GM19239 (cell line): ENCODE data around the gene DLG3.
"Not testable (repeated sequence)": the region's sequence is repeated elsewhere in the genome, so short reads cannot be mapped to it uniquely, and the experiment has no call there.

ENCODE experiments used
- DNase-seq: peaks from one replicate; pipeline ENCODE4 v3.0.0; 2011; ENCODE audit warnings: low spot score; ENCODE audit not compliant: insufficient read length
- FAIRE-seq: peaks from 2 replicates; lab custom pipeline; 2011; peaks lifted over from hg19 to GRCh38; lab: Jason Lieb, UNC

DLG3 gene

GRCh38 chrX:70444326-70444945, at the start of gene DLG3:
TSS of gene DLG3 (plus strand) at chrX:70444835. CDS start at chrX:70445202, 367 bp downstream.
- no peak for DNase-seq
- no peak for FAIRE-seq

GRCh38 chrX:70398899-70399298, 45.7 kb upstream of the DLG3 start:
- DNase-seq (no peak), FAIRE-seq (no peak)

- not testable (repeated sequence) for FAIRE-seq, DNase-seq
Measured at GRCh38 chrX:70400181-70400580, 44.5 kb upstream of the DLG3 start.

DNA sequence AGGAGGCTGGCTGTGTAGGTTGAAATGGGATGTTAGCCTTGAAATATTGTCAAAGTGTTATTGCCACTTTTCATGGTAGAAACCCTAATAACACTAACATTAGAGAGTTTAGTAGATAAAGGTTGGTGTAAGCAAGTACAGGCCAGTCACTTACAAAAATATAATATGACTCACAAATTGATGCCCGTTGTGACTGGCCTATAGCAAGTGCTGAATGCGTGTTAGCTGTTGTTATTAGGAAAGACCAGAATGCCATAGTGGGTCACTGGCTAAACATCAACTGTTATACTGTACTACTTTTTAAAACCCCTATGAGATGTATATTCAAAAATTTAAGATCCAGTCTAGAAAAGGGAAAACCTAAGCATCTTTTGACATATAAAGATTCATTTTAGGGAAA, 41.9 kb upstream of the DLG3 start:
- DNase-seq (no peak), FAIRE-seq (no peak)

DNA sequence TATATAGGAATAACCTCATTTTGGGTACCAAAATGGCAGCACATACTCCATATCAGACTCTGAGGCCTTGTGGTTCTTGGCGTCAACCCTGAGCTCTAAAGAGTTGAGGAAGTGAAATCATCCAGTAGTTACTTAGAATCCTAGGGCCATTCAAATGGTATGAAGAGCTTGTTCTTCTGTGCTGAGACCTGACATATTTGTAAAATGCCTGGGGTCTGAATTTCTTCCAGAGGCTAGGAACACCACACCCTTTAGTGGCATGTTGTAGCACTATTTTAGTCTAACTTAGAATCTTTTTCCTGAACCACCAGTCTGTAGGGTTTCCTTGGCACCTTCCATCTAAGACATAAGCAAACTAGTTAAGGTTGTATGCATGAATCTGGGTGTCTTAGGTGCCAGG, 39.6 kb upstream of the DLG3 start:
- DNase-seq = no peak
- FAIRE-seq = peak; percentile 21

DNA sequence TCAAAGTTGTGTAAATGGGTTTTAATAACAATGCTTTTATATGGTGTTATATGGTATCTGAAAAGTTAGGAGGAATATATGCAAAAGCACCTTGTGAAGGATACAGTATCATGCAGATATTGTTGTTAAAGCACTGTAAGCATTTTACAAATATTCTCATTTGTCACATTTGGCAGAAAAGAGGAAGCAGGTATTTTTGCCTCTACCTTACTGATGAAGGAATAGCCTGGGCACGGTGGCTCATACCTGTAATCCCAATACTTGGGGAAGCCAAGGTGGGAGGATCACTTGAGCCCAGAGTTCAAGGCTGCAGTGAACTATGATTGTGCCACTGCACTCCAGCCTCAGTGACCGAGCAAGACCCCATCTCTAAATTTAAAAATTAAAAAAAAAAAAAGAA, 33.7 kb upstream of the DLG3 start:
- DNase-seq = no peak
- FAIRE-seq = no peak

DNA sequence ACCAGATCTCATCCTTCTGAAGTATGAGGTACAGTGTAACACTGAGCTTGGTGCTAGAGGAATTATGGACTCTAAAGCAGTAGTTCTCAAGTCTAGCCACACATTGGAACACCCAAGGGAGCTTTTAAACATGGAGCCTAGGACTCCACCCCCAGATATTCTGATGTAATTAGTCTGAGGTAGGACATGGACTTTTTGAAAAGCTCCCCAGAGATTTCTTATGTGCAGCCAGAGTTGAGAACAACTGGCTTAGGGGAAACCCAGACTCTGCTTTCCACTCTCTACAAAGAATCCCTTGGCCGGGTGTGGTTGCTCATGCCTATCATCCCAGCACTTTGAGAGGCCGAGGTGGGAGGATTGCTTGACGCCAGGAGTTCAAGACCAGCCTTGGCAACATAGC, 33.2 kb upstream of the DLG3 start:
- no peak for FAIRE-seq
- DNase-seq = no peak

- no peak for DNase-seq
- no peak for FAIRE-seq
Measured at GRCh38 chrX:70421618-70422017, 23.0 kb upstream of the DLG3 start.

GRCh38 chrX:70422851-70423341, 21.7 kb upstream of the DLG3 start, which contains the start of gene GDPD2:
TSS of gene GDPD2 (plus strand) at chrX:70423314. CDS start at chrX:70424985, 1,671 bp downstream.
- DNase-seq = no peak
- no peak for FAIRE-seq

DNA sequence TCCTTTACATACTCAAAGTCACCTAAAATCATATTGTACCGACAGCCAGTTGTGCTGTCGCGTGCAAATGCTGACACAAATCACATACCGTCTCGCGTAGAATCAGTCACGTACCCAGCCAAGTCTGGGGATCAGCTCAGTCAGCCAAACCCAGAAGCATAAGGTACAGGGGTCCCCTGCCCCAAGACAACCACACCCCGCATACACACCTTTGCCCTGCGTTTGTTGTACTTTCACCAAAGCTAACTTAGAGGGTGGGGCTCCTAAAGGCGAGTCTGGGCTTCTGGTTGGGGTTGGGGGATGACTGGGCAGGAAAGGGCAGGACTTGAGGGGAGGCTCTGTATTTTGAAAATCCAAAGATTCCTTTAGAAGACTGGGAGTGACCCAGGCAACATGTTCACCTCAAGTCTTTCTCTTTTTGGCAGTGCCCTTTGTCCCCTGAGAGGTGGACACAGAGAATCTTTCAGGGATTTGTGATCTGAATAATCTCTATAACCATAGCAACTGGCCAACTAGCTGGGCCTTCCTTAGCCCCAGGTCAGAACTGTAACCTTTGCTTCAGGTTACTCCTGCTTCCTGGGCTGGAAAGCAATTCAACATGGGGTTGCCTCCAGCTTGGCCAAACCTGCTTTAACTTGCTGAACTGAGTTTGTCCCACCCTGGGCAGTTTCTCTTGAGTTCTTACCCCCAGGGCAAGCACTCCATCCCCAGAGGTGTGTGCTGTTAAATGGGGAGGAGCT, 20.5 kb upstream of the DLG3 start:
- FAIRE-seq (no peak), DNase-seq (no peak)

- no peak for DNase-seq
- FAIRE-seq = no peak
Measured at GRCh38 chrX:70424801-70425200, 19.8 kb upstream of the DLG3 start.

DNA sequence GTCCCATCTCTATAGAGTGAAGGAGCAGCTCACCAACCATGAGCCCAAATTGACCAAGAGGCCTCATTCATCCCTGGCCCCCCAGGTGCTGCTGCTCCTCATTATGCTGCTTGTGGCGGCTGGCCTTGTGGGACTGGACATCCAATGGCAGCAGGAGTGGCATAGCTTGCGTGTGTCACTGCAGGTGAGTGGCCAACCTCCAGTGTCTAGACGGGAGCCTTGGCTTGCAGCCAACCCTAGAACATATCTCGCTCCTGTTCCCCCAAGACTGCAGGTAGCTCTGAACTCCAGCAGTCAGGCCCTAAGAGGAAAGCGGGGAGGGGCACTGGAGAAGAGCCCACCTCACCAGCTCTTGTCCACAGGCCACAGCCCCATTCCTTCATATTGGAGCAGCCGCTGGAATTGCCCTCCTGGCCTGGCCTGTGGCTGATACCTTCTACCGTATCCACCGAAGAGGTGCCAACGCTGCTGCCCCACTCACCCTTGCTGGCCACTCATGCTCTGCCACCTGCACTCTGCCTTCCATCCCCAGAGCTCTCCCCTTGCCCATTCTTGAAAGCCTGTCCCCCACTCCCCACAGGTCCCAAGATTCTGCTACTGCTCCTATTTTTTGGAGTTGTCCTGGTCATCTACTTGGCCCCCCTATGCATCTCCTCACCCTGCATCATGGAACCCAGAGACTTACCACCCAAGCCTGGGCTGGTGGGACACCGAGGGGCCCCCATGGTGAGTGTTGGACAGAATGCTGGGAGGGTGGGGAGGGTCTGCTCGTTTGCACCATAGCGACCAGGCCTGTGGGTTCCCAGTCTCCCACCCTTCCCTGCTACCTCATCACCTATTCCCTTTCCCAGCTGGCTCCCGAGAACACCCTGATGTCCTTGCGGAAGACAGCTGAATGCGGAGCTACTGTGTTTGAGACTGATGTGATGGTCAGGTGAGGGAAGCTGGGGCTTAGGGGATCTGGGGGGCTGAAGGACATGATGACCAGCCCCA, 18.1 kb upstream of the DLG3 start:
- FAIRE-seq (no peak), DNase-seq (no peak)

- no peak for DNase-seq
- FAIRE-seq = no peak
Measured at GRCh38 chrX:70427365-70427764, 17.3 kb upstream of the DLG3 start.

DNA sequence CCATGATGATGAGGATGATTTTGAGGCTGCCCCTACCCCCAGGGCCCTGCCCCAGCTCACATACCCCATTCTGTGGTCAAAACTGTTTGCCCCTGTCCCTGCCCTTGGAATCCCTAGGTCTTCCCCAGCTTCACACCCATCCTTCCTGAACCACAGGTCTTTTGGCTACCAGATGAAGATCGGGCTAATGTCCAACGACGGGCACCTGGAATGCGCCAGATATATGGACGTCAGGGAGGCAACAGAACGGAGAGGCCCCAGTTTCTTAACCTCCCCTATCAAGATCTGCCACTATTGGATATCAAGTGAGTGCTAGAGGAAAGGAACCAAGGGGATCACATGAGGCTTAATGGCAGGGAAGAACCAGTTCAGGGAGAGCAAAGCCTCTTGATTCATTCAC, 14.9 kb upstream of the DLG3 start:
- no peak for FAIRE-seq
- DNase-seq = no peak

DNA sequence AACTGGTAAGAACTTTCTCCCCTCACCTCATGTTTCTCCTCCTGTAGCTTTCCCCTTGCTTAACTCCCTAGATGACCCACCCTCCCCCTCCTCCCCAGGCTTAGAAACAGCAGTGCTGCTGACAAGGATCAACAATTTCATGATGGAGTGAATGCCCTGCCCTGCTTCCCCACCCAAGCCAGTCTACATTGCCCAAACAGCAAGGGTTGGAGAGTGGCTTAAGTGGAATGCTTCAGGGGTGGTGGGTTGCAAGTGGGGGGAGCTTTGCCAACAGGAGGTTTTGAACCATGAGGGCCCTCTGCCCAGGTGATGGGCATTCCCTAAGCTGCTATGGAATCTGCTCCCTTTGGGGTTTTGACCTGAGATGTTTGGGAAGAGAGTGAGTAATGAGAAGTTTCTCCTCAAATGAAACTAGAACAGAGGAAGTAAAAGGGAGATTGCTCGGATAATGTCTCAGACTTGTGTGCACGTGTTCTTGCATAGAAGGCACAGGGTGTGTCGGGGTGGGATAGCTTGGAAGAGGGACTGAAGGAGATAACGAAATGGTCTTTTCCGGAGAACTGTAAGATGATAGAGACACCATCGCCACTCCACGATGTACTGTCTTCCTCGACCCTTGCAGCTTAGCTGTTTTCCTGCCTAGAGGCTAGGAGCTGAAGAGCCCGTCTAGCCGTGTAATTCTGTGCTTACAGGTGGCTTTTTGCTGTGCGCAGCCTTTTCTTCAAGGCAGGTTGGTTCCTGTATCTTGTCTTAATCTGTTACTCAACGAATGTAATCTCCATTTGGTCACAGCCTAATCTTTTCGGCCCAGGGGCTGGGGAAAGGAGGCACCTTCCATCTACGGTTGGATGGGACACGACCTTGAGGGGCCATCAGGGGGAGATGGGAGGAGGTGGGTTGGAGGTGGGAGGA, 11.4 kb upstream of the DLG3 start:
- FAIRE-seq (no peak), DNase-seq (no peak)

DNA sequence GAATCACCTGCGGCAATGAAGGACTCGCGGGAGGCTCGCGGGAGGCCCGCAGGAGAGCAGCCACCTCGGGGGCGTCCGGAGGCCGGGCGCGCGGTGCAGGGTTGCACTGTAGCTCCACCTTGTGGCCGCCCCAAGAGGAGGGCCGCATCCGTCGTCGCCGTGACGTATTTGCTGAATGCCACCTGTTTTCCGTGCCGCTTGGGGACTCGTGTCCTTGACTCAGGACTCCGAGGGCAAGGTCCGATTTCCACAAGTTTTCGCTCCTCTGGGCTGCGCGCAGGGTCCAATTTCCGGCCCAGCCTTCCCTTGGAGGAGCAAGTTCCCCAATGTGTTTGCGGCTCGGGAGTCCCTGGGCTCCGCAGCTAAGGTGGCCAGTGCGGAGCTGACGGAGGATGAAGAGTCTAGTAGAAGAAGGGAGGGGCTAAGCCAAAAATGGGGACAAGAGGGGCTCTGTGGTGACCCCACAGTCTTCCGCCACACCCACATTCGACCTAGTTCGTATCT, 10.7 kb upstream of the DLG3 start:
- FAIRE-seq = peak; percentile 98
- DNase-seq = peak; percentile 53

DNA sequence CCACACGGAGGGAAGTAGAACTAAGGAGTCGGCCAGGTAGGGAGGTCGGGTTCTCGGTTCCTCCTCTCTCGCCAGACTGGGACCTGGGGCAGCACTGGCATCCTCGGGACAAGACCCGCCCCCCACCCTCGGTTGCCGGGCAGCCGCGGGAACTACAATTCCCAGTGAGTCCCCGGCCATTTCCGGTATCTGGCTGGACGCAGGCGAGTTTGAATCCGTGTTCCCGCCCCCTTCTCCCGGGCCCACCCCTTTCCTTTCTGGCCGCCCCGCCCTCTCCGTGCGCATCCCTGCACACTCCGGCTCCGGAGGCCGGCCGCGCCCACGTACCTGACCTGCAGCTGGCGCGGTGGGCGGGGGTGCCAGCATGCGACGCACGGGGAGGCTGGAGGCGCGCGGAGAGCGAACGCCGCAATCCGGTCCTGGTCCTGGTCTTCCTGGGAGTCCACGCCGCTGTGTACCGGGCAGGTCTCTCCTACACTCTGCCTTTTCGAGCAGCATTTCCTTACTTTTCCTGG, 10.2 kb upstream of the DLG3 start:
- FAIRE-seq (peak; percentile 66), DNase-seq (peak; percentile 53)

- DNase-seq = no peak
- peak; percentile 74 for FAIRE-seq
Measured at GRCh38 chrX:70434914-70435586, 9.6 kb upstream of the DLG3 start.

DNA sequence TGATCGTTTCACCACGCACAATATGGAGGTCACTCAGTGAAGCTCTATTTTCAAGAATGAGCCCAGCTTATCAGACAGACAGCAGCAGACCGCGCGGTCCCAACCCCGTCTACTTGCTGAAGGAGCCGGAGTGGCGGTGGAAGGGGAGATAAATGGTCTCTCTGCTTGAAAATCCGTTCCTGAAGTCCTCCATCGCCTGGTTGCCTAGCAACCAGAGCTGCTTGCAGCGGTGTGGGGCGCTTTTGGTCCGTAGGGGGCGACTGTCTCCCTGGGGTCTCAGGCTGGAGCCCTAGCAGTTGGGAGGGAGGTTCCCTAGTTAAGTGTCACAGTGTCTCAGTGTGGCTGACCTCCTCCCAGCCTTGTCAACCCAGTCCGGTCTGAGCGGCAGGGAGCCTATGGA, 8.3 kb upstream of the DLG3 start:
- FAIRE-seq (peak; percentile 33), DNase-seq (no peak)
